ENCODE results near the gene CACNA2D3. TPM values are rescaled to one million over a fixed set of nuclear protein-coding genes. Genes with fewer than 3 reads are reported as not detected.

The CACNA2D3 gene
- total and polyA plus RNA-seq, 5 donors: 29.2 to 64.5 (median 42.4) TPM

DNA sequence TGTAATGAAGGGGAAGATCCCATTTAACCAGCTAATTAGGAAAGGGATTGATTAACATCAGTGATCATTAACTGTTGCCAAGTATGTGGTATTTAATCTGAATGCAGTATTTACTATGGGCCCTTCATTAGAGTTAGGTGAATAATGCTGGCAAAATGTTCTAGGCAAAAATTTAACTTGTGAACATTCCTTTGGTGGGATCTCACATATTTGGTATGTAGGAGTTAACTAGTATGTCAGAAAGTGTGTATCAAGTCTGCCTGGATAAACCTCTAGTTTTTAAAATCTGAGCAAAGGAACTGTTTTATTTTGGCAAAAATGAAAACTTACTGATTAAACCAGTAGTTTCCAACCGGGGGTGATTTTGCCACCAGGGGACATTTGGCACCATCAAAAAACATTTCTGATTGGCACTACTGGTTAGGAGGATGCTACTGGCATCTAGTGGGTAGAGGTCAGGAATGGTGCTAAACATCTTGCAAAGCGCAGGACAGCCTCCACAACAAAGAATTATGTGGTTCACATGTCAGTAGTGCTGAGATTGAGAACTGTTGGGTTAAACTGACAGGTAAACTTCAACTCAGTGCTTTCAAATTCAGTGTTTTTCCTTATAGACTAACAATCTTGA, 783.0 kb downstream of the CACNA2D3 start:
- Histone ChIP-seq H3K27ac (ENCODE audit: low read length) (no peak overlapping the region), H3K9me3 (ENCODE audit: control insufficient read depth, low read length) (no peaks in the 10 kb centered on the region), H3K4me1 (ENCODE audit: control insufficient read depth, insufficient read depth, low read length) (no peaks in the 10 kb centered on the region), H3K27me3 (ENCODE audit: control insufficient read depth, insufficient read depth) (no peaks in the 10 kb centered on the region), H3K4me3 (ENCODE audit: low read length) (no peak overlapping the region)
- DNase-seq: no peak
- no peak for ATAC-seq
- intact Hi-C loops (cut with DNase I): no loop called here
- WGBS: 84% methylated on average over 2 of the region's 2 CpGs

DNA sequence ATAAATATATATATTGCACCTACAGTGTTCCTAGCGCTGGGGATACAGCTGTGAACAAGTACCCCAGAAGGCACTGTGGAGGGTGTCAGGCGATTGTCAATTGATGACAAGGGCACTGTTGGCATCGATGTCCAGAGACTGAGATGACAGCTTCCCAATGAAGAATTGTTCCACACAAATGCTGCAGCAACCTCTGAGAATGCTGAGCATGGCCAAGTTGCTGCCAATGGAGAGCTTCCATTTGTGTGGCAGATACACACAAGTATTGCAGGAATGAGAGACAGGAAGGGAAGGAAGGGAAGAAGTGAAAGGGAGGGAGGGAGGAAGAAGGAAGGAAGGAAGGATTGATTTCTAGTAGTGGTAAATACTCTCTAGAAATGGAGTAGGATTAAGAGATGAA, 783.6 kb downstream of the CACNA2D3 start:
- ATAC-seq (no peak), DNase-seq (no peak)
- Histone ChIP-seq H3K27me3 (ENCODE audit: control insufficient read depth, insufficient read depth) (no peaks in the 10 kb centered on the region), H3K4me3 (ENCODE audit: low read length) (no peak overlapping the region), H3K4me1 (ENCODE audit: control insufficient read depth, insufficient read depth, low read length) (no peaks in the 10 kb centered on the region), H3K9me3 (ENCODE audit: control insufficient read depth, low read length) (no peaks in the 10 kb centered on the region), H3K27ac (ENCODE audit: low read length) (no peak overlapping the region)
- 82% methylated on average over 3 of the region's 3 CpGs for WGBS
- intact Hi-C loops (cut with DNase I): no loop called here

DNA sequence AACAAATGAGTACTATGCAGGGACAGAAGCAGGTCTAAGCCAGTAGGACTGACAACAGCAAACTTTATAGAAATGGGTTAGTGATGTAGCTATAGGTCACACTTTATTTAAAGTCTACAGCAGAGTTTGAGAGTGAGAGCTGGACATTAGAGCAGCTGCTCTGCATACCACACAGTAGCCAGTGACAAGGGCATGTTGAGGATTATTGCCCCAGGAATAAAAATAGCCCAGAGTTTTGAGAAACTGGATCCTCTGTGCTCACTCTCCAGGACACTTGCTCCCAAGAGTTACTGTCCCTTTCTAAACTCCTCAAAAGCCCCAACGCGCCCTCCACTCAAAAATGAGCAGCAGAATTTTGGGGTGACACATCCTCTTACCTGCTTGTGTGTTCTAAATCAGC, 784.4 kb downstream of the CACNA2D3 start:
- Histone ChIP-seq H3K4me3 (ENCODE audit: low read length) (no peak overlapping the region), H3K27me3 (ENCODE audit: control insufficient read depth, insufficient read depth) (no peaks in the 10 kb centered on the region), H3K9me3 (ENCODE audit: control insufficient read depth, low read length) (no peaks in the 10 kb centered on the region), H3K4me1 (ENCODE audit: control insufficient read depth, insufficient read depth, low read length) (no peaks in the 10 kb centered on the region), H3K27ac (ENCODE audit: low read length) (no peak overlapping the region)
- ATAC-seq: peak in 1 of 2 donors; percentile 56
- no peak for DNase-seq
- intact Hi-C loops (cut with DNase I): no loop called here
- WGBS: 82% methylated on average over 2 of the region's 2 CpGs

DNA sequence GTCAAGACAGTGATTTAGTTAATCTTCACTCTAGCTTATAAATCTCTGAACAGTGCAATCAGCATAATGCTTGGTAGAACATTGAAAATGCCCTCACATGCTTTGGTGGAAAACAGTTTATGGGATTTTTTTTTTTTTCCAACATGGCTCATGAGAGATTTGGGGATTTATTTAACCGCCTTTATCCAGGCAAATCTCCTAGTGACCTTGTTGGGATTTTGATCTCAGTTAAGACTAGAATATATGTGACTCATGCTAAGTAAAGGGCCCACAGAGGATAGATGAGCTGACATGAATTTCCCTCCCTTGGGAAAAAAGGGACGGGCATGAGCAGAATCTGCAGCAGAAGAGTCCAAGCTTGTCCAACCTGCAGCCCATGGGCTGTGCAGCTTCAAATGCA, 786.8 kb downstream of the CACNA2D3 start:
- no peak overlapping the region for H3K4me3 ChIP-seq (ENCODE audit: low read length)
- ATAC-seq: no peak
- H3K27ac ChIP-seq (ENCODE audit: low read length): no peak overlapping the region
- no peaks in the 10 kb centered on the region for H3K9me3 ChIP-seq (ENCODE audit: control insufficient read depth, low read length)
- H3K4me1 ChIP-seq (ENCODE audit: control insufficient read depth, insufficient read depth, low read length): no peaks in the 10 kb centered on the region
- intact Hi-C loops (cut with DNase I): no loop called here
- no peaks in the 10 kb centered on the region for H3K27me3 ChIP-seq (ENCODE audit: control insufficient read depth, insufficient read depth)
- DNase-seq: no peak
- 91% methylated on average over 2 of the region's 2 CpGs for WGBS

DNA sequence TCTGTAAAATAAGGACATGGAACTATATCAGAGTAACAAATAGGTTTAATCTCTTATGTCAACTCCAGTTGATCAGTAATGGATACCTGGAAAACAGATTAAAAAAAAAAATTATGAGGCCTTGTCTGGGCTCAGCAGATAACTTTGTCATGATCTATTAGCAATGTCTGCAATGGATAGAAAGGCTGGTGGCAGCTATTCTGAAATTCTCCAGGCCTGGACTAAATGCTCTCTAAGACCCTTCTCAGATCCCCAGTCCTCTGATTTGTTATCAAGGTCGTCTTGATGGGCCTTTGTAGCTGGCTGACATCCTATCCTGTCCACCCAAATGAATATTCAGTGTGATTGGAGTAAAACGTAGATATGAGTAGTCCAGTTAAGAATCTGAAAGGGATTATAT, 791.8 kb downstream of the CACNA2D3 start:
- Histone ChIP-seq H3K4me3 (ENCODE audit: low read length) (no peak overlapping the region), H3K27ac (ENCODE audit: low read length) (no peak overlapping the region), H3K4me1 (ENCODE audit: control insufficient read depth, insufficient read depth, low read length) (no peaks in the 10 kb centered on the region), H3K27me3 (ENCODE audit: control insufficient read depth, insufficient read depth) (no peaks in the 10 kb centered on the region), H3K9me3 (ENCODE audit: control insufficient read depth, low read length) (no peaks in the 10 kb centered on the region)
- WGBS: 53% methylated on average over 2 of the region's 2 CpGs
- intact Hi-C loops (cut with DNase I): no loop called here
- DNase-seq (no peak), ATAC-seq (no peak)

DNA sequence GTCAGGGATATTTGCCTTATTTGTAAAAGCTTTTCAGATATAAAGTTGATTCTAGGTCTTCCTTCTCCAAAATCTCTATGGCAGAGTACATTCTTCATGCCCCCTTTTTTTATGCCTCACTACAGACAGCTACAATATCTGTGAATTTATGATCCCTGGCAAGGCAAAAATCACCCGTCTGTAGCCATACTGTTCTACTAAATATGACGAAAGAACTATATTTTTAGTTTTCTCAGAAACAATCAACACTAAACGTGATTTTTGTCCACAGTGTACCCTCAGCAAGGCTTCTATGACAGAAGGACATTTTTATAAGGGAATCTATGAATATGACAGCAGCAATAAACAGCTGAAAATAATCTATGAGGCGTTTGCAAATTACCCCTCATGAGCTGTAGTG, 792.8 kb downstream of the CACNA2D3 start:
- intact Hi-C loops (cut with DNase I): no loop called here
- H3K9me3 ChIP-seq (ENCODE audit: control insufficient read depth, low read length): no peaks in the 10 kb centered on the region
- no peaks in the 10 kb centered on the region for H3K27me3 ChIP-seq (ENCODE audit: control insufficient read depth, insufficient read depth)
- DNase-seq (no peak), ATAC-seq (no peak)
- H3K4me3 ChIP-seq (ENCODE audit: low read length): no peak overlapping the region
- 67% methylated on average over 4 of the region's 4 CpGs for WGBS
- no peaks in the 10 kb centered on the region for H3K4me1 ChIP-seq (ENCODE audit: control insufficient read depth, insufficient read depth, low read length)
- H3K27ac ChIP-seq (ENCODE audit: low read length): no peak overlapping the region

DNA sequence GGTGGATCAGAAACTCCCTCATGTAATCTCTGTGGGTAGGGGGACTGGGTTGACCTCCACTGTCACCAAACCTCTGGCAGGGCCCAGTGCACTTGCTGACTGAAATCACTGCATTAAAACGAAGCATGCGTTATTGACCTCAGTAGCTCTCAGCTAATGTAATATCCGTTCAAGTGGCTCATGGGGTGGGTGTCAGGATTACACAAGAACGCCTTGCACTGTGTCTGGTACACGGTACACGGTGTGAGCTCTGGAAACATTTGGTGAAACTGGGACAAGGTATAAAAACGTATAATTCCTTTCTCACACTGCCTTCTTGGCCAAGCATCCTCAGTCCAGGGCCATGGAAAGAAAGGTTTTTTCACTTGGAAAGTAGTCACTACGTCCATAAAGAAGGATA, 793.6 kb downstream of the CACNA2D3 start:
- Histone ChIP-seq H3K27ac (ENCODE audit: low read length) (no peak overlapping the region), H3K9me3 (ENCODE audit: control insufficient read depth, low read length) (no peaks in the 10 kb centered on the region), H3K27me3 (ENCODE audit: control insufficient read depth, insufficient read depth) (no peaks in the 10 kb centered on the region), H3K4me3 (ENCODE audit: low read length) (no peak overlapping the region), H3K4me1 (ENCODE audit: control insufficient read depth, insufficient read depth, low read length) (no peaks in the 10 kb centered on the region)
- ATAC-seq (no peak), DNase-seq (no peak)
- intact Hi-C loops (cut with DNase I): no loop called here
- WGBS: 78% methylated on average over 8 of the region's 8 CpGs

DNA sequence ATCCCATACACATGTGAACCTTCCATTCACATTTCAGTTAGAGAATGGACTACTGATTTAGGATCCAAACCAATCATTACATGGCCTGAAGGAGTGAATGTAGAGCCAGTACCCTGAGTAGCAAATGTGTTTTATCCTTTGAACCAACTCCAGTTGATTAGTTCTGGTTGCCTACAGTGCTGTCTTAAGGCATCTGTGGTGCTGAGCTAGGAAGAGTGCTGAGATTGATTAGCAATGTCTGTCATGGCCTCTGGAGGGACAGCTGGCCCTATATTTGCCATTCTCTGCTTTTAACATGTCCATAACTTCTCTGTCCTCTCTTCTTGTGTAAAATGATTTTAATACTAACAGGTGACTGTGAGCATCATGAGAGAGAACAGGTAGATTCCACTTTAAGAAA, 794.4 kb downstream of the CACNA2D3 start:
- Histone ChIP-seq H3K27me3 (ENCODE audit: control insufficient read depth, insufficient read depth) (no peaks in the 10 kb centered on the region), H3K4me1 (ENCODE audit: control insufficient read depth, insufficient read depth, low read length) (no peaks in the 10 kb centered on the region), H3K9me3 (ENCODE audit: control insufficient read depth, low read length) (no peaks in the 10 kb centered on the region), H3K4me3 (ENCODE audit: low read length) (no peak overlapping the region), H3K27ac (ENCODE audit: low read length) (no peak overlapping the region)
- no peak for ATAC-seq
- intact Hi-C loops (cut with DNase I): no loop called here
- no peak for DNase-seq

DNA sequence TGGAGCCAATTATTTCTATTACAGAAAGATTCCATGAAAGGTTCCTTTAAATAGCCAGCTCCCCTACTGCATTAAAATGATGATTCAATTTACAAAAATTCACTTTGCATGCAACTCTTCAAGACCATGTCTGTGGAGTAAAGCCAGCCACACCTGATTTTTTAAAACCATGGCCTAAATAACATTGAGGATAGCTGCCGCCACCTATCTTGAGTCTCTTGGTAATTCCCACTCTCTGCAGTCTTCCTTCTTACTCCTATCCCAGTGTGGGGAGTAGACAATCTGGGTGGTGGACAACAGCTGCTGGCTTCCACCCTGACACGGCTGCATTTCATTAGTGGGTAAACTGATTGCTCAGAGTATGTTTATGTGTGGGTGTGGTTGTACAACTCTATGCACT, 794.8 kb downstream of the CACNA2D3 start:
- H3K4me1 ChIP-seq (ENCODE audit: control insufficient read depth, insufficient read depth, low read length): no peaks in the 10 kb centered on the region
- DNase-seq: no peak
- intact Hi-C loops (cut with DNase I): no loop called here
- ATAC-seq: no peak
- WGBS: 88% methylated on average over 2 of the region's 2 CpGs
- no peak overlapping the region for H3K4me3 ChIP-seq (ENCODE audit: low read length)
- no peaks in the 10 kb centered on the region for H3K9me3 ChIP-seq (ENCODE audit: control insufficient read depth, low read length)
- no peaks in the 10 kb centered on the region for H3K27me3 ChIP-seq (ENCODE audit: control insufficient read depth, insufficient read depth)
- H3K27ac ChIP-seq (ENCODE audit: low read length): no peak overlapping the region

DNA sequence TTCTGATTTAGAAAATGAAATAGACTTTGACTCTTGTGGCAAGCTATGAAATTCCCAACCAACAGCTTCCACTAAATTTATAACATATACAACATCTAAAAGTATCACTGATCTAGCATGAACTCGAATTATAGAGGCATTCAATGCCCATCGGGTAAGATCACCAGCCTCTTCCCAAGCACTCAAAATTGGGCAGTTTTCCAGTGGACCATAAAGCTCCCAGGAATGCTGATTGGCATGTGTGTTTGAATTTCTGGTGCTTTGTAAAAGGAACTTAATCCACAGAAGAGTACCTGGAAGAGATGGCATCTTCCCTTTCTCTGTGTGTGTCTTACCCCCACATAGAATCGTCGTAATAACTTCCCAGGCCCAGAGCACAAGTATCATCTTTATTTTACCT, 795.5 kb downstream of the CACNA2D3 start:
- 89% methylated on average over 4 of the region's 4 CpGs for WGBS
- DNase-seq (no peak), ATAC-seq (no peak)

DNA sequence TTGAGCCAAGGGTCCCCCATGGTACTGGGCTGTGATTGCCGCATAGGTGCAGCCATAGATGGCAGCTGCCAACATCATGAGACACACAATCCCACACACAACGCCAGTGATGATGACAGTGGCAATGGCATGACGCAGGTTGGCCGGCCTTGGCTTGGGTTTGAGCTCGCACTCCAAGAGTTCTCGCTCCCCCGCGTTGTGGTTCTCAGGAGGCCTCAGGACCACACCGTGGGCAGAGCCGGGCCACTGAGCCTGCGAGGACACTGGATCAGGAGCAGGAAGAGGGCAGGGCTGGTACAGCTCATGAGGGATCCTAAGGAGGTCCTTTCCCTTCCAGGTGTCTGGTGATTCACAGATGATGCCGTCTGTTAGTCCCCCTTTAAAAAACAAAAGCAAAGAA, 796.2 kb downstream of the CACNA2D3 start:
- intact Hi-C loops (cut with DNase I): no loop called here
- no peaks in the 10 kb centered on the region for H3K4me1 ChIP-seq (ENCODE audit: control insufficient read depth, insufficient read depth, low read length)
- H3K27me3 ChIP-seq (ENCODE audit: control insufficient read depth, insufficient read depth): no peaks in the 10 kb centered on the region
- no peaks in the 10 kb centered on the region for H3K9me3 ChIP-seq (ENCODE audit: control insufficient read depth, low read length)
- H3K27ac ChIP-seq (ENCODE audit: low read length): no peak overlapping the region
- DNase-seq (no peak), ATAC-seq (no peak)
- WGBS: 95% methylated on average over 12 of the region's 12 CpGs
- no peak overlapping the region for H3K4me3 ChIP-seq (ENCODE audit: low read length)

More for the DNA sequence above, 795.5 kb downstream of the CACNA2D3 start:
- Histone ChIP-seq H3K9me3 (ENCODE audit: control insufficient read depth, low read length) (no peaks in the 10 kb centered on the region), H3K27me3 (ENCODE audit: control insufficient read depth, insufficient read depth) (no peaks in the 10 kb centered on the region), H3K27ac (ENCODE audit: low read length) (no peak overlapping the region), H3K4me1 (ENCODE audit: control insufficient read depth, insufficient read depth, low read length) (no peaks in the 10 kb centered on the region), H3K4me3 (ENCODE audit: low read length) (no peak overlapping the region)
- intact Hi-C loops (cut with DNase I): no loop called here
